ENCODE results near the gene METTL2B. TPM values are rescaled to one million over a fixed set of nuclear protein-coding genes. Genes with fewer than 3 reads are reported as not detected.
A peak's percentile ranks its signal among the peaks of the same experiment; 100 is the strongest.
"Not testable (repeated sequence)": the region's sequence is repeated elsewhere in the genome, so short reads cannot be mapped to it uniquely, and the experiment has no call there.

The METTL2B gene
- total RNA-seq, 2 donors from 2014 or later = 16.2 to 28.9 TPM

DNA sequence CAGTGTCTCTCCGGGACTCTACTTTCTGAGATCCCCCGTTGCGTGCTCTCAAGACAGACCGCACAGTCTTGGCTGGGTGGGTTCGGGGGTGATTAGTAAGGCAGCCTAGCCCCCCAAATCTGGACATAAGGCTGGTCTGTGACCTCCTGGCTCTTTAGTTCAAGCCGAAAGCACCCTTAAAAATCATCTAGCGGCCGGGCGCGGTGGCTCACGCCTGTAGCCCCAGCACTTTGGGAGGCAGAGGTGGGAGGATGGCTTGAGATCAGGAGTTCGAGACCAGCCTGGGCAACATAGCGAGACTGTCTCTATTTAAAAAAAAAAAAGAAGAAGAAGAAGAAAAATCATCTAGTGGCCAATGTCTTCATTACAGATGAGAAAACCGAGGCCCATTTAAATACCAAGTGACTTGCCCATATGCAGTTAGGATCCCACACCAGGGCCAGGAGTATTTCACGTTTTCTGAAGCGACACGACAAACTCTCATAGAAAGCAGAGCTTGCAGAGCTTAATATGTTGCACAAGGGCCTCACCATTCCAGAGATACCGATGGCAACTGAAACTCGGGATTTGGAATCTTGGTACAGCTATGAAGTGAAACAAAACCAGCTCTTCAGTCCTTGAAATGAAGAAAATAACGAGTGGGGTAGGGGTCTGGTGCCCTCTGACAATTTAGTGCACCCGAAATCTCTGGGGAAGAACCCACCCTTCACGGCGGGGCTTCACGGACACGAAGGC, 21.6 kb upstream of the METTL2B start:
- TF ChIP-seq POLR2AphosphoS5 (IDR thresholded peaks at IDR 0.05) (no peak), POLR2A (IDR thresholded peaks at IDR 0.05) (no peak), CTCF (IDR thresholded peaks at IDR 0.05) (no peak)
- H3K9me3 ChIP-seq = no peaks in the 10 kb centered on the region
- no peaks in the 10 kb centered on the region for H3K27me3 ChIP-seq (replicated peaks; ENCODE audit: insufficient read depth)
- intact Hi-C loops (cut with DNase I) = loop anchor here (10.0 kb wide), 1 partner anchor 50 kb away; the partner anchor contains the start of gene IMPDH1
- peak overlapping the region; percentile 67 to 74 for H3K4me3 ChIP-seq
- H3K36me3 ChIP-seq = no peaks in the 10 kb centered on the region
- H3K4me1 ChIP-seq (replicated peaks) = peaks cover 23% of the 10 kb centered on the region
- no peak for DNase-seq (ENCODE audit: low spot score)
- peak overlapping the region; percentile 88 to 90 for H3K27ac ChIP-seq
- 56% methylated on average over 25 of the region's 25 CpGs for WGBS

GRCh38 chr7:128455543-128456254, 20.8 kb upstream of the METTL2B start, which contains the start of gene HILPDA:
HILPDA (plus strand) TSS chr7:128455878; CDS start chr7:128457269, 1,391 bp downstream.
- DNase-seq (ENCODE audit: low spot score) = peak; percentile 88
- no peaks in the 10 kb centered on the region for H3K9me3 ChIP-seq
- H3K4me3 ChIP-seq = peak within 1 kb of the TSS; percentile 67 to 74
- peaks cover 23% of the 10 kb centered on the region for H3K4me1 ChIP-seq (replicated peaks)
- H3K36me3 ChIP-seq = no peaks in the 10 kb centered on the region
- H3K27me3 ChIP-seq (replicated peaks; ENCODE audit: insufficient read depth) = no peaks in the 10 kb centered on the region
- intact Hi-C loops (cut with DNase I) = loop anchor here (2.0 to 10.0 kb wide), 2 partner anchors 29 to 51 kb away; partner anchors contain the start of gene IMPDH1
- peak; percentile 86 for TF ChIP-seq POLR2A (IDR thresholded peaks at IDR 0.05)
- peak in 1 of 4 experiments; percentile 29 for TF ChIP-seq CTCF (IDR thresholded peaks at IDR 0.05)
- TF ChIP-seq POLR2AphosphoS5 (IDR thresholded peaks at IDR 0.05) = peak; percentile 84
- H3K27ac ChIP-seq = peak within 1 kb of the TSS; percentile 88 to 90
- under 1% methylated on average over 59 of the region's 64 CpGs for WGBS

DNA sequence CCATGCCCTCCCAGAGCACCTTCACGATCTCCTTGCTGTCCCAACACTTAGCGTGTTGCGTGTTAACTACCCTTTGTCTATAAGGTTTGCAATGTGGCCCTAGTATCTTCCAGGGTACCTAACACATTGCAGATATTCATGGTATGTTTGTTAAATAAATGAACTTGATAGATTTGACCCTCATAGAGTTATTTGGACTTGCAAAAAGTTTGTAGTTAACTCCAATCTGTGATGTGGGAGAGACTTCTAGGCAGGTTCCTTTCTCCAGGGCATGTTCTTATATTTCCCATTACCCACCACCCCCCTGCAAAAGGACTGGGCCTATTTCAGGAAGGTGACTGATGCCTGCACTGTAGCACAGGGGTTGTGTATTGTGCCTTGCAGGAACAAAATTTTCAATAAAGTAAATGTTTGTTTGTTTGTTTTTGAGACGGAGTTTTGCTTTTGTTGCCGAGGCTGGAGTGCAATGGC, 20.3 kb upstream of the METTL2B start:
- no peak for DNase-seq (ENCODE audit: low spot score)
- intact Hi-C loops (cut with DNase I) = loop anchor here (2.0 to 10.0 kb wide), 2 partner anchors 29 to 51 kb away; partner anchors contain the start of gene IMPDH1
- no peak for TF ChIP-seq POLR2AphosphoS5 (IDR thresholded peaks at IDR 0.05)
- TF ChIP-seq POLR2A (IDR thresholded peaks at IDR 0.05) = no peak
- no peak for TF ChIP-seq CTCF (IDR thresholded peaks at IDR 0.05)
- no peaks in the 10 kb centered on the region for H3K27me3 ChIP-seq (replicated peaks; ENCODE audit: insufficient read depth)
- no peaks in the 10 kb centered on the region for H3K36me3 ChIP-seq
- peak overlapping the region; percentile 67 to 74 for H3K4me3 ChIP-seq
- peaks cover 23% of the 10 kb centered on the region for H3K4me1 ChIP-seq (replicated peaks)
- 4% methylated on average over 5 of the region's 5 CpGs for WGBS
- peak overlapping the region; percentile 88 to 90 for H3K27ac ChIP-seq
- no peaks in the 10 kb centered on the region for H3K9me3 ChIP-seq

DNA sequence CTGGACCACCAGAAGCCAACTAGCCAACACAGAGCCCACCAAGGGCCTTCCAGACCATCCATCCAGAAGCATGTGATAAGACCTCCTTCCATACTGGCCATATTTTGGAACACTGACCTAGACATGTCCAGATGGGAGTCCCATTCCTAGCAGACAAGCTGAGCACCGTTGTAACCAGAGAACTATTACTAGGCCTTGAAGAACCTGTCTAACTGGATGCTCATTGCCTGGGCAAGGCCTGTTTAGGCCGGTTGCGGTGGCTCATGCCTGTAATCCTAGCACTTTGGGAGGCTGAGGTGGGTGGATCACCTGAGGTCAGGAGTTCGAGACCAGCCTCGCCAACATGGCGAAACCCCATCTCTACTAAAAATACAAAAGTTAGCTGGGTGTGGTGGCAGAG, 19.2 kb upstream of the METTL2B start:
- WGBS = 62% methylated on average over 6 of the region's 6 CpGs
- DNase-seq (ENCODE audit: low spot score); H3K36me3 ChIP-seq; H3K27me3 ChIP-seq (replicated peaks; ENCODE audit: insufficient read depth); H3K4me3 ChIP-seq; H3K27ac ChIP-seq; H3K9me3 ChIP-seq: not testable (repeated sequence)
- intact Hi-C loops (cut with DNase I) = loop anchor here (2.0 to 10.0 kb wide), 2 partner anchors 31 to 53 kb away; partner anchors contain the start of gene IMPDH1
- H3K4me1 ChIP-seq (replicated peaks) = peaks cover 23% of the 10 kb centered on the region

DNA sequence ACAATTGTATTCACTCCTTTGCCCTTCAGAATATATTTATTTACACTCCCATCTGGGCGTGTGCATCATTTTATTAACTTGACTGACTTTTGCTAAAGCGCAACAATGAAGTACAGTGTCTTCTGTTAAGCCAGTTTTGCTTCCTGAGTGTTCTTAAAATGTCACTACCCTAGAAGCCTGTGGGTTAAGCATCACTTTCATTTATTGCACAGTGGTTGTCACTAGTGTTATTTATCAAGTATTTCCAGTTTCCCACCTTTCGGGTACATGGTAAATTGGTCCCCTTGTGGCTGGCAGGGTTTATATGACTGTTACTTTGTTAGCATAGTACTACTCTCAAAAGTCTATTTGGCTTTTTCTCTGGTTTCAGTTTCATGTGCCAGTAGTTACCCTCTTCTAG, 17.6 kb upstream of the METTL2B start:
- intact Hi-C loops (cut with DNase I) = loop anchor here (10.0 kb wide), 1 partner anchor 54 kb away; the partner anchor contains the start of gene IMPDH1
- Histone ChIP-seq H3K4me3 (no peak overlapping the region), H3K9me3 (no peaks in the 10 kb centered on the region), H3K27ac (peak overlapping the region; percentile 3 to 33), H3K4me1 (replicated peaks) (peaks cover 23% of the 10 kb centered on the region), H3K36me3 (no peaks in the 10 kb centered on the region), H3K27me3 (replicated peaks; ENCODE audit: insufficient read depth) (no peaks in the 10 kb centered on the region)
- peak; percentile 31 for TF ChIP-seq POLR2AphosphoS5 (IDR thresholded peaks at IDR 0.05)
- TF ChIP-seq CTCF (IDR thresholded peaks at IDR 0.05) = no peak
- TF ChIP-seq POLR2A (IDR thresholded peaks at IDR 0.05) = no peak
- 26% methylated on average over 3 of the region's 3 CpGs for WGBS
- DNase-seq (ENCODE audit: low spot score) = no peak

Data from prostate gland (tissue), 2 donors.